ENCODE measurements around the gene GTPBP1.

Gene GTPBP1

DNA sequence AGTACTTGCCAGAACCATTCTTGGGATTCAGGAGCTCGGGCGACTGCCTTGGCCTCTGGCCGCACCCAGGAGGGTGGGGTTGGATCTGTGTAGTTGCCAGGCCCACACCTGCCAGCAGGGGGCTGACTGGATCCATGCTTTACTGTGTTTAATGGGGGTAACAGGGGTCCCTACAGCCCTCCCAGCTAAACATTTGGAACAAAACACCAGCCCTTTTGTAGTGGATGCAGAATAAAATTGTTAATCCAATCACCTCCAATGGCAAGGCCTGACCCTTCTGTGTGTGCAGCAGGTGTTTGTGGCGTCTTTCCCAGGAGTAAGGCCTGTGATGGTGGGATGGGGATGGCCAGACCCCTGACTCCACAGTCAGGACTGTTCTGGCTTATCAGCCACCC, 27.6 kb downstream of the GTPBP1 start:
- Histone ChIP-seq H3K27ac (ENCODE audit: low read depth in 2 of 2, low read length in 2 of 2) (no peak overlapping the region), H3K9ac (ENCODE audit: low read depth in 1 of 2, low read length in 2 of 2) (no peak overlapping the region), H3K9me3 (ENCODE audit: control insufficient read depth in 2 of 2, low read length in 2 of 2) (no peaks in the 10 kb centered on the region), H3K36me3 (ENCODE audit: control insufficient read depth in 2 of 2, insufficient read depth in 2 of 2, low read length in 2 of 2) (peaks cover 66 to 74% of the 10 kb centered on the region in 2 donors), H3K4me1 (ENCODE audit: control insufficient read depth in 2 of 2, insufficient read depth in 2 of 2, low read length in 2 of 2) (peaks cover 8 to 10% of the 10 kb centered on the region in 2 donors), H3K4me3 (ENCODE audit: low read length in 2 of 2) (no peak overlapping the region), H3K27me3 (ENCODE audit: control insufficient read depth in 2 of 2, insufficient read depth in 2 of 2, low read length in 2 of 2) (no peaks in the 10 kb centered on the region)

DNA sequence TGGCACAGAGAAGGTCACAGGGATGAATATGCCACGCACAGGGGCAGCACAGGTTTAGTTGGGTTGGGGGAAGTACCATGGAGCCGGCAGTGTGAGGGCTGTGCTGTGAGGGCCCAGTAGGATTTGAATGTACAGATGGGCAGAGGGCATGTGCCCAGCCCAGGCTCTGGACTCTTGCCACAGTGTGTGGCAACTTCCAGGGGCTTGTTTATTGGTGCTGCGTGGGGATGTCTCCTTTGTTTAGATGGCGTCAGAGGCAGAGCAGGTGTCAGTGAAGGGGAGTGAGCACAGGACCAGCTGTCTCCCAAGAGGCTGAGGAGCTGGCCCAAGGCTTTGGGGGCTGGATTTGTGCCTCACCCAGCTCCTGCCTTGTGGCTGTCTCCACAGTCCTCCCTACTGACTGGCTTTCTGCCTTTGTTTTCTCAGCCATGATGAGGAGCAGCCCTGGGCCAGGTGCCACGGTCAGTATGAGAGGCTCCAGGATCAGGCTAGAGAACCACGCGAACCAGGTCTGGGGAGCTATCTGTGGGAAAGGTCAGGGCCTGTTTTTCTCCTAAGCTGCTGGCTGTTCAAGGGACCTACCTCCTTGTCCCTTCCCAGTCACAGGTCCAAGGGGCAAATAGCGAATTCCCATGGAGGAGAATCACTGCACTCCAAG, 28.1 kb downstream of the GTPBP1 start:
- no peaks in the 10 kb centered on the region for H3K9me3 ChIP-seq (ENCODE audit: control insufficient read depth in 2 of 2, low read length in 2 of 2)
- no peaks in the 10 kb centered on the region for H3K27me3 ChIP-seq (ENCODE audit: control insufficient read depth in 2 of 2, insufficient read depth in 2 of 2, low read length in 2 of 2)
- H3K4me3 ChIP-seq (ENCODE audit: low read length in 2 of 2): no peak overlapping the region
- peaks cover 8 to 10% of the 10 kb centered on the region in 2 donors for H3K4me1 ChIP-seq (ENCODE audit: control insufficient read depth in 2 of 2, insufficient read depth in 2 of 2, low read length in 2 of 2)
- H3K9ac ChIP-seq (ENCODE audit: low read depth in 1 of 2, low read length in 2 of 2): no peak overlapping the region
- peak overlapping the region in 1 of 2 donors; percentile 4 for H3K27ac ChIP-seq (ENCODE audit: low read depth in 2 of 2, low read length in 2 of 2)
- peaks cover 66 to 74% of the 10 kb centered on the region in 2 donors for H3K36me3 ChIP-seq (ENCODE audit: control insufficient read depth in 2 of 2, insufficient read depth in 2 of 2, low read length in 2 of 2)

- no peaks in the 10 kb centered on the region for H3K27me3 ChIP-seq (ENCODE audit: control insufficient read depth in 2 of 2, insufficient read depth in 2 of 2, low read length in 2 of 2)
- no peak overlapping the region for H3K27ac ChIP-seq (ENCODE audit: low read depth in 2 of 2, low read length in 2 of 2)
- H3K36me3 ChIP-seq (ENCODE audit: control insufficient read depth in 2 of 2, insufficient read depth in 2 of 2, low read length in 2 of 2): peaks cover 67 to 75% of the 10 kb centered on the region in 2 donors
- no peaks in the 10 kb centered on the region for H3K9me3 ChIP-seq (ENCODE audit: control insufficient read depth in 2 of 2, low read length in 2 of 2)
- H3K9ac ChIP-seq (ENCODE audit: low read depth in 1 of 2, low read length in 2 of 2): no peak overlapping the region
- H3K4me3 ChIP-seq (ENCODE audit: low read length in 2 of 2): no peak overlapping the region
- H3K4me1 ChIP-seq (ENCODE audit: control insufficient read depth in 2 of 2, insufficient read depth in 2 of 2, low read length in 2 of 2): peaks cover 8 to 10% of the 10 kb centered on the region in 2 donors
Observed at GRCh38 chr22:38734421-38735100, 28.8 kb downstream of the GTPBP1 start.

- H3K9ac ChIP-seq (ENCODE audit: low read depth in 1 of 2, low read length in 2 of 2): no peak overlapping the region
- no peaks in the 10 kb centered on the region for H3K9me3 ChIP-seq (ENCODE audit: control insufficient read depth in 2 of 2, low read length in 2 of 2)
- H3K4me3 ChIP-seq (ENCODE audit: low read length in 2 of 2): no peak overlapping the region
- no peaks in the 10 kb centered on the region for H3K27me3 ChIP-seq (ENCODE audit: control insufficient read depth in 2 of 2, insufficient read depth in 2 of 2, low read length in 2 of 2)
- peaks cover 68 to 75% of the 10 kb centered on the region in 2 donors for H3K36me3 ChIP-seq (ENCODE audit: control insufficient read depth in 2 of 2, insufficient read depth in 2 of 2, low read length in 2 of 2)
- no peak overlapping the region for H3K27ac ChIP-seq (ENCODE audit: low read depth in 2 of 2, low read length in 2 of 2)
- peaks cover 8 to 10% of the 10 kb centered on the region in 2 donors for H3K4me1 ChIP-seq (ENCODE audit: control insufficient read depth in 2 of 2, insufficient read depth in 2 of 2, low read length in 2 of 2)
Observed at GRCh38 chr22:38735126-38735464, 29.4 kb downstream of the GTPBP1 start.

DNA sequence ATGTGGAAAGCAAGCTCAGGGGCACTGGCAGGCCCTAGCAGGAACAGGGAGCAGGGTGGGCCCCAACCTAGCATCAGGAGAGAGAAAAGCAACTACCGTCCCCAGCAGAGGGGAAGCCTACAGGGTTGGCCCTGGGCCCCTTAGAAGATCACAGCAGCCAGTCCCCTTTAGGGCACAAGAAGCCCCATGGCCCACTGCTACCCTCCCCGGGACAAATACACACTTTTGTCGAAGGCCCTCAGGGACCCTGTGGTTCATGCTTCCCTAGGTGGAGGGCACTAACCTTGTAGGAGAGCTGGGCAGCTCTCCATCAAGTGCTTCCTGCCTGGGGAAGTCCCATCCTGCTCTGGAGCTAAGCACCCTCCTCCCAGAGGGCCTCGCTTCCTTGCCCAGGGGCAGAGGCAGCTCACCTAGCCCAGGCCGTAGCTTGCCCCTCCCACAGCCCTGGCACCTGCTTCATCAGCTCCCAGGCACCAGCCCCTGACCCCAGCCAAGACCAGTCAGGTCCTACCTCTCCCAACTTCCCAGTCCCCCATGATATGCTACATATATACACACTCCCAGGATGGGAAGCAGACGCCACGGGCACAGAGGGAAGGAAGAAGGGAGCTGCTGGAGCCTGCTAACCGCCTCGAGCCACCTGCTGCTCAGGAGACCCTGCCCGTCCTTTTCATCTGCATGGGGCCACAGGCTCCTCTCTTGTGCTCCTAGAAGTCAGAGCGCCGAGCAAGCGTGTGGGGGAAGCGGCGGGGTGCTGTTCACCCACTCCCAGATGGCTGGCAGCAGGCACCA, 29.9 kb downstream of the GTPBP1 start:
- Histone ChIP-seq H3K27ac (ENCODE audit: low read depth in 2 of 2, low read length in 2 of 2) (no peak overlapping the region), H3K4me3 (ENCODE audit: low read length in 2 of 2) (no peak overlapping the region), H3K9ac (ENCODE audit: low read depth in 1 of 2, low read length in 2 of 2) (no peak overlapping the region), H3K9me3 (ENCODE audit: control insufficient read depth in 2 of 2, low read length in 2 of 2) (no peaks in the 10 kb centered on the region), H3K27me3 (ENCODE audit: control insufficient read depth in 2 of 2, insufficient read depth in 2 of 2, low read length in 2 of 2) (no peaks in the 10 kb centered on the region), H3K4me1 (ENCODE audit: control insufficient read depth in 2 of 2, insufficient read depth in 2 of 2, low read length in 2 of 2) (peaks cover 8 to 10% of the 10 kb centered on the region in 2 donors), H3K36me3 (ENCODE audit: control insufficient read depth in 2 of 2, insufficient read depth in 2 of 2, low read length in 2 of 2) (peaks cover 68 to 75% of the 10 kb centered on the region in 2 donors)

- Histone ChIP-seq H3K9me3 (ENCODE audit: control insufficient read depth in 2 of 2, low read length in 2 of 2) (no peaks in the 10 kb centered on the region), H3K36me3 (ENCODE audit: control insufficient read depth in 2 of 2, insufficient read depth in 2 of 2, low read length in 2 of 2) (peaks cover 71 to 79% of the 10 kb centered on the region in 2 donors), H3K4me3 (ENCODE audit: low read length in 2 of 2) (no peak overlapping the region), H3K4me1 (ENCODE audit: control insufficient read depth in 2 of 2, insufficient read depth in 2 of 2, low read length in 2 of 2) (peaks cover 8 to 10% of the 10 kb centered on the region in 2 donors), H3K27ac (ENCODE audit: low read depth in 2 of 2, low read length in 2 of 2) (no peak overlapping the region), H3K27me3 (ENCODE audit: control insufficient read depth in 2 of 2, insufficient read depth in 2 of 2, low read length in 2 of 2) (no peaks in the 10 kb centered on the region), H3K9ac (ENCODE audit: low read depth in 1 of 2, low read length in 2 of 2) (no peak overlapping the region)
Observed at GRCh38 chr22:38736257-38736570, 30.5 kb downstream of the GTPBP1 start.

- peaks cover 74 to 86% of the 10 kb centered on the region in 2 donors for H3K36me3 ChIP-seq (ENCODE audit: control insufficient read depth in 2 of 2, insufficient read depth in 2 of 2, low read length in 2 of 2)
- no peak overlapping the region for H3K9ac ChIP-seq (ENCODE audit: low read depth in 1 of 2, low read length in 2 of 2)
Observed at GRCh38 chr22:38737302-38738060, 31.7 kb downstream of the GTPBP1 start.

GRCh38 chr22:38738475-38739070, 32.8 kb downstream of the GTPBP1 start:
- H3K9me3 ChIP-seq (ENCODE audit: control insufficient read depth in 2 of 2, low read length in 2 of 2): no peaks in the 10 kb centered on the region
- no peak overlapping the region for H3K9ac ChIP-seq (ENCODE audit: low read depth in 1 of 2, low read length in 2 of 2)
- H3K4me3 ChIP-seq (ENCODE audit: low read length in 2 of 2): no peak overlapping the region
- H3K4me1 ChIP-seq (ENCODE audit: control insufficient read depth in 2 of 2, insufficient read depth in 2 of 2, low read length in 2 of 2): peaks cover 4 to 6% of the 10 kb centered on the region in 2 donors
- peaks cover 84 to 94% of the 10 kb centered on the region in 2 donors for H3K36me3 ChIP-seq (ENCODE audit: control insufficient read depth in 2 of 2, insufficient read depth in 2 of 2, low read length in 2 of 2)
- no peak overlapping the region for H3K27ac ChIP-seq (ENCODE audit: low read depth in 2 of 2, low read length in 2 of 2)
- H3K27me3 ChIP-seq (ENCODE audit: control insufficient read depth in 2 of 2, insufficient read depth in 2 of 2, low read length in 2 of 2): no peaks in the 10 kb centered on the region

More at GRCh38 chr22:38737302-38738060, 31.7 kb downstream of the GTPBP1 start:
- Histone ChIP-seq H3K27ac (ENCODE audit: low read depth in 2 of 2, low read length in 2 of 2) (no peak overlapping the region), H3K4me3 (ENCODE audit: low read length in 2 of 2) (no peak overlapping the region), H3K4me1 (ENCODE audit: control insufficient read depth in 2 of 2, insufficient read depth in 2 of 2, low read length in 2 of 2) (peaks cover 8 to 10% of the 10 kb centered on the region in 2 donors), H3K27me3 (ENCODE audit: control insufficient read depth in 2 of 2, insufficient read depth in 2 of 2, low read length in 2 of 2) (no peaks in the 10 kb centered on the region), H3K9me3 (ENCODE audit: control insufficient read depth in 2 of 2, low read length in 2 of 2) (no peaks in the 10 kb centered on the region)

GRCh38 chr22:38739300-38740055, 33.7 kb downstream of the GTPBP1 start:
- Histone ChIP-seq H3K4me3 (ENCODE audit: low read length in 2 of 2) (no peak overlapping the region), H3K9me3 (ENCODE audit: control insufficient read depth in 2 of 2, low read length in 2 of 2) (no peaks in the 10 kb centered on the region), H3K27me3 (ENCODE audit: control insufficient read depth in 2 of 2, insufficient read depth in 2 of 2, low read length in 2 of 2) (no peaks in the 10 kb centered on the region), H3K27ac (ENCODE audit: low read depth in 2 of 2, low read length in 2 of 2) (no peak overlapping the region), H3K36me3 (ENCODE audit: control insufficient read depth in 2 of 2, insufficient read depth in 2 of 2, low read length in 2 of 2) (peaks cover 87 to 88% of the 10 kb centered on the region in 2 donors), H3K9ac (ENCODE audit: low read depth in 1 of 2, low read length in 2 of 2) (no peak overlapping the region), H3K4me1 (ENCODE audit: control insufficient read depth in 2 of 2, insufficient read depth in 2 of 2, low read length in 2 of 2) (no peaks in the 10 kb centered on the region)

All from mucosa of rectum (tissue), 2 donors.